Uterus (tissue), 2 donors: ENCODE results near the gene CYSRT1.

Source experiments
- CTCF ChIP-seq, 4 experiments: fragments of 200-600 bp in 2 of 4; fragments of 450-650 bp in 2 of 4; sonication (generic) in 2 of 4; IDR thresholded peaks; one replicate each; pipeline ENCODE4 v1.5.1; 2016 to 2019; ENCODE audit warnings: antibody characterized with exemption in 4 of 4, mild to moderate bottlenecking in 2 of 4, moderate library complexity in 1 of 4
- POLR2A ChIP-seq, 2 donors: fragments of 450-650 bp; IDR thresholded peaks; one replicate each; pipeline ENCODE4 v1.6.1; 2016; ENCODE audit warnings: antibody characterized with exemption in 2 of 2, mild to moderate bottlenecking in 1 of 2, moderate library complexity in 1 of 2

- no peak for TF ChIP-seq CTCF (IDR thresholded peaks at IDR 0.05)
- TF ChIP-seq POLR2A (IDR thresholded peaks at IDR 0.05), result no peak
Observed at GRCh38 chr9:137201205-137201868, 23.6 kb upstream of the CYSRT1 start.
